Adrenal gland (tissue), 5 donors: ENCODE results near the gene HLF.

Experiments
- POLR2A ChIP-seq, 2 donors: fragments of 450-650 bp; IDR thresholded peaks; one replicate each; pipeline ENCODE4 v1.6.1; 2017; ENCODE audit warnings: antibody characterized with exemption in 2 of 2, mild to moderate bottlenecking in 2 of 2, moderate library complexity in 1 of 2
- TF ChIP-seq, protein P1 (sequence below), 6 experiments: fragments of 450-650 bp in 4 of 6; fragments of 200-600 bp in 2 of 6; sonication (generic) in 1 of 6; IDR thresholded peaks; 1 replicate in 5 of 6; 2 replicates in 1 of 6; pipeline versions ENCODE4 v1.5.1 to v1.8.0; 2016 to 2021; ENCODE audit warnings: antibody characterized with exemption in 6 of 6, mild to moderate bottlenecking in 2 of 6, moderate library complexity in 1 of 6
- donor health status: DM: no; HTN: no; CAD: no.

DNA sequence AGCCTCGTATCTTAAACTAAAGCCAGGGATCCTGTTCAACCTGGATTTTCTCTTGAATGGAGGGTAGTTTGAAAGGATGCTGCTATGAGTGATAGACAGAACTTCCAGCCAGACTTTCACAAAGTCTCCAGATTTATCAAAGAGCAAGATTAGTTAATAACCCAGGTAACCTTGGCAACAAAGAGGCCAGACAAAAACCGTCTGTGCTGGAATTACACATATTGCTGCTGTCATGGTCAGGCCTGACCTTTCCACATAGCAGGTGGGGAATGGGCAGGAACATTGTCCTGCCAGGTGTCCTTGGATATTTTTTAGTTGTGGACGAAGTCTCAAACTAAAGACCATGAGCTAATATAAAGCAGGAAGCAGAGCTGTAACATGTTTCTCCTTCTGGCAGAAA lies 52.5 kb downstream of the HLF start:
- TF ChIP-seq, protein P1, sequence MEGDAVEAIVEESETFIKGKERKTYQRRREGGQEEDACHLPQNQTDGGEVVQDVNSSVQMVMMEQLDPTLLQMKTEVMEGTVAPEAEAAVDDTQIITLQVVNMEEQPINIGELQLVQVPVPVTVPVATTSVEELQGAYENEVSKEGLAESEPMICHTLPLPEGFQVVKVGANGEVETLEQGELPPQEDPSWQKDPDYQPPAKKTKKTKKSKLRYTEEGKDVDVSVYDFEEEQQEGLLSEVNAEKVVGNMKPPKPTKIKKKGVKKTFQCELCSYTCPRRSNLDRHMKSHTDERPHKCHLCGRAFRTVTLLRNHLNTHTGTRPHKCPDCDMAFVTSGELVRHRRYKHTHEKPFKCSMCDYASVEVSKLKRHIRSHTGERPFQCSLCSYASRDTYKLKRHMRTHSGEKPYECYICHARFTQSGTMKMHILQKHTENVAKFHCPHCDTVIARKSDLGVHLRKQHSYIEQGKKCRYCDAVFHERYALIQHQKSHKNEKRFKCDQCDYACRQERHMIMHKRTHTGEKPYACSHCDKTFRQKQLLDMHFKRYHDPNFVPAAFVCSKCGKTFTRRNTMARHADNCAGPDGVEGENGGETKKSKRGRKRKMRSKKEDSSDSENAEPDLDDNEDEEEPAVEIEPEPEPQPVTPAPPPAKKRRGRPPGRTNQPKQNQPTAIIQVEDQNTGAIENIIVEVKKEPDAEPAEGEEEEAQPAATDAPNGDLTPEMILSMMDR (IDR thresholded peaks at IDR 0.05), result no peak
- TF ChIP-seq POLR2A (IDR thresholded peaks at IDR 0.05), result no peak
